Caco-2 (cell line): ENCODE data around the gene CNKSR3. TPM values are rescaled to one million over a fixed set of nuclear protein-coding genes. Genes with fewer than 3 reads are reported as not detected.

ENCODE experiments used
- BruUV-seq: library from RNA; stranded (reverse); fragments of 400-500 nt; replicated peaks from 2 replicates; lab custom pipeline; 2021; lab: Mats Ljungman, UMichigan
- CTCF ChIA-PET: fragments of 300-600 bp; sonication (Branson Sonifier 250); formaldehyde crosslinking; loops from one replicate; lab custom pipeline; 2022; ENCODE audit warnings: antibody characterized with exemption; lab: Charles Lee
- POLR2A ChIA-PET: fragments of 300-600 bp; sonication (Branson Sonifier 250); formaldehyde crosslinking; loops from one replicate; lab custom pipeline; 2022; ENCODE audit warnings: antibody characterized with exemption; lab: Charles Lee
- DNase-seq, 2 experiments: peaks; one replicate each; pipeline versions ENCODE4 v3.0.0 to v3.0.0-alpha.2; 2020 to 2022
- H3K27me3 ChIP-seq: replicated peaks from 2 replicates; pipeline ENCODE4 v1.6.0; 2011; ENCODE audit warnings: low read length; ENCODE audit not compliant: control insufficient read depth, insufficient read depth
- H3K36me3 ChIP-seq: 2 replicates; pipeline ENCODE4 v1.5.1; 2011; ENCODE audit warnings: low read length; ENCODE audit not compliant: control insufficient read depth, insufficient read depth
- H3K4me1 ChIP-seq: fragments of 250-450 bp; sonication (Bioruptor Pico); 2 replicates; pipeline ENCODE4 v1.5.1; 2020; ENCODE audit warnings: mild to moderate bottlenecking
- H3K4me3 ChIP-seq: 2 replicates; pipeline ENCODE4 v1.5.1; 2011; ENCODE audit warnings: low read depth, mild to moderate bottlenecking, control low read depth, low read length
- H3K9me3 ChIP-seq: fragments of 250-450 bp; sonication (Bioruptor Pico); 2 replicates; pipeline ENCODE4 v1.5.1; 2020; ENCODE audit warnings: mild to moderate bottlenecking, moderate library complexity
- H3K27ac Mint-ChIP-seq: one replicate; pipeline ENCODE4 v1.8.0; 2022; ENCODE audit warnings: mixed read lengths; ENCODE audit not compliant: unreplicated experiment
- H3K27me3 Mint-ChIP-seq: one replicate; pipeline ENCODE4 v1.8.0; 2022; ENCODE audit warnings: mixed read lengths; ENCODE audit not compliant: insufficient read depth, unreplicated experiment
- H3K36me3 Mint-ChIP-seq: one replicate; pipeline ENCODE4 v1.8.0; 2022; ENCODE audit warnings: mild to moderate bottlenecking, mixed read lengths; ENCODE audit not compliant: insufficient read depth, unreplicated experiment
- H3K4me1 Mint-ChIP-seq: one replicate; pipeline ENCODE4 v1.8.0; 2022; ENCODE audit warnings: low read depth, mixed read lengths; ENCODE audit not compliant: unreplicated experiment
- H3K4me3 Mint-ChIP-seq: one replicate; pipeline ENCODE4 v1.8.0; 2022; ENCODE audit warnings: mild to moderate bottlenecking, moderate library complexity, mixed read lengths; ENCODE audit not compliant: unreplicated experiment
- H3K9me3 Mint-ChIP-seq: one replicate; pipeline ENCODE4 v1.8.0; 2022; ENCODE audit warnings: mixed read lengths; ENCODE audit not compliant: unreplicated experiment
- intact Hi-C: fragments of 100-400 bp; cut with micrococcal nuclease; formaldehyde crosslinking; loops from one replicate; pipeline ENCODE4 v1.10.0; 2022; ENCODE audit not compliant: unreplicated experiment
- total RNA-seq: library from RNA; stranded (reverse); gene quantifications from 2 replicates; pipeline ENCODE4 v1.2.3, GENCODE V29; 2022
- TF ChIP-seq, protein P1 (sequence below), 2 experiments: fragments of 200-600 bp in 1 of 2; IDR thresholded peaks; 1 replicate in 1 of 2; 2 replicates in 1 of 2; pipeline versions ENCODE4 v1.5.1 to v1.8.0; 2011 to 2022; ENCODE audit warnings: antibody characterized with exemption in 1 of 2, control low read depth in 1 of 2, inconsistent platforms in 1 of 2, low read depth in 1 of 2, low read length in 1 of 2, mild to moderate bottlenecking in 1 of 2, moderate library complexity in 1 of 2; ENCODE audit not compliant: insufficient read depth in 1 of 2, severe bottlenecking in 1 of 2, unreplicated experiment in 1 of 2

The CNKSR3 gene
- total RNA-seq, 1 experiment from 2014 or later, result 33.1 TPM

DNA sequence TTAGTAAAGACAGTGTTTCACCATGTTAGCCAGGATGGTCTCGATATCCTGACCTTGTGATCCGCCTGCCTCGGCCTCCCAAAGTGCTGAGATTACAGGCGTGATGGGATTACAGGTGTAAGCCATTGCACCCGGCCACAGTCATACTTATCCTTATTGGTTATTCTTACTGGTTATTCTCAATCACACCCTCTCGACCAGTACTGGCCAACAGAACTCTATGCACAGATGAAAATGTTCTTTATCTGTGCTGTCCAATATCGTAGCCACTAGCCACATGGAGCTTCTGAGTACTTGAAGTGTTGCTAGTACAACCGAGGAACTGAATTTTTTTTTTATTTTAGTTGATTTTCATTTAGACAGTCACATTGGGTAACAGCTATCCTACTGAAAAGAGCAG is 63.5 kb downstream of the CNKSR3 start:
- intact Hi-C loops, result no loop called here
- H3K36me3 Mint-ChIP-seq, result peaks cover 30% of the 10 kb centered on the region
- H3K36me3 ChIP-seq, result no peaks in the 10 kb centered on the region
- peaks cover 8% of the 10 kb centered on the region for H3K4me1 ChIP-seq
- ChIA-PET CTCF (no interaction called here), POLR2A (no interaction called here)
- no peaks in the 10 kb centered on the region for H3K9me3 ChIP-seq
- no TSS peak for BruUV-seq
- H3K27me3 ChIP-seq, result no peaks in the 10 kb centered on the region
- no peak overlapping the region for H3K4me3 ChIP-seq
- no peak overlapping the region for H3K27ac Mint-ChIP-seq
- H3K4me1 Mint-ChIP-seq, result peaks cover 18% of the 10 kb centered on the region
- no peak overlapping the region for H3K4me3 Mint-ChIP-seq
- TF ChIP-seq, protein P1, sequence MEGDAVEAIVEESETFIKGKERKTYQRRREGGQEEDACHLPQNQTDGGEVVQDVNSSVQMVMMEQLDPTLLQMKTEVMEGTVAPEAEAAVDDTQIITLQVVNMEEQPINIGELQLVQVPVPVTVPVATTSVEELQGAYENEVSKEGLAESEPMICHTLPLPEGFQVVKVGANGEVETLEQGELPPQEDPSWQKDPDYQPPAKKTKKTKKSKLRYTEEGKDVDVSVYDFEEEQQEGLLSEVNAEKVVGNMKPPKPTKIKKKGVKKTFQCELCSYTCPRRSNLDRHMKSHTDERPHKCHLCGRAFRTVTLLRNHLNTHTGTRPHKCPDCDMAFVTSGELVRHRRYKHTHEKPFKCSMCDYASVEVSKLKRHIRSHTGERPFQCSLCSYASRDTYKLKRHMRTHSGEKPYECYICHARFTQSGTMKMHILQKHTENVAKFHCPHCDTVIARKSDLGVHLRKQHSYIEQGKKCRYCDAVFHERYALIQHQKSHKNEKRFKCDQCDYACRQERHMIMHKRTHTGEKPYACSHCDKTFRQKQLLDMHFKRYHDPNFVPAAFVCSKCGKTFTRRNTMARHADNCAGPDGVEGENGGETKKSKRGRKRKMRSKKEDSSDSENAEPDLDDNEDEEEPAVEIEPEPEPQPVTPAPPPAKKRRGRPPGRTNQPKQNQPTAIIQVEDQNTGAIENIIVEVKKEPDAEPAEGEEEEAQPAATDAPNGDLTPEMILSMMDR (IDR thresholded peaks at IDR 0.05; ENCODE audit: insufficient read depth in 1 of 2, low read depth in 1 of 2, low read length in 1 of 2, severe bottlenecking in 1 of 2, unreplicated experiment in 1 of 2), result no peak
- DNase-seq, result no peak
- H3K9me3 Mint-ChIP-seq, result no peaks in the 10 kb centered on the region
- no peaks in the 10 kb centered on the region for H3K27me3 Mint-ChIP-seq

GRCh38 chr6:154445417-154445816 is 65.1 kb downstream of the CNKSR3 start:
- Histone ChIP-seq H3K4me3 (no peak overlapping the region), H3K4me1 (peaks cover 23% of the 10 kb centered on the region), H3K9me3 (no peaks in the 10 kb centered on the region), H3K36me3 (no peaks in the 10 kb centered on the region), H3K27me3 (no peaks in the 10 kb centered on the region)
- H3K4me1 Mint-ChIP-seq, result peaks cover 24% of the 10 kb centered on the region
- intact Hi-C loops, result no loop called here
- no peaks in the 10 kb centered on the region for H3K27me3 Mint-ChIP-seq
- H3K36me3 Mint-ChIP-seq, result peaks cover 42% of the 10 kb centered on the region
- TF ChIP-seq, protein P1 (IDR thresholded peaks at IDR 0.05; ENCODE audit: insufficient read depth in 1 of 2, low read depth in 1 of 2, low read length in 1 of 2, severe bottlenecking in 1 of 2, unreplicated experiment in 1 of 2), result no peak
- BruUV-seq, result no TSS peak
- POLR2A ChIA-PET, result interaction anchor here (0.7 kb wide), 1 partner anchor 51 kb away, joined by 5 read pairs; no protein-coding TSS in a partner anchor
- H3K27ac Mint-ChIP-seq, result no peak overlapping the region
- DNase-seq, result no peak
- CTCF ChIA-PET, result interaction anchor here (0.8 kb wide), 1 partner anchor 8 kb away, joined by 3 read pairs; no protein-coding TSS in a partner anchor
- H3K4me3 Mint-ChIP-seq, result no peak overlapping the region
- no peaks in the 10 kb centered on the region for H3K9me3 Mint-ChIP-seq

DNA sequence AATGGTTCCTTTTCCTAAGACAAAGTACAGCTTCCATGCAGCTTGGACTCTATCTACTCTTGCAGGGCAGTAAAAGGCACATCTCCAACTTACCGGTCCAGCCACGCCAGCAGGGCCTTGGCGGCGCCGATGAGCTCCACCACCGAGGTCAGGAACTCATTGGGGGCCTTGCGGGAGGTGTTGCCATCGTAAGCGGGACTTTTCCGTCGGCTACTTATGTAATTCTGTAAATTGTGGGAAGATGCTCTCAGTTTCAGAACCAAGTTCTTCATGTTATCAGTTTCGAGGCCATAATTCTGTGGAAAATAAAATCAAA is 68.5 kb downstream of the CNKSR3 start:
- Histone ChIP-seq H3K4me1 (peaks cover 48% of the 10 kb centered on the region), H3K4me3 (no peak overlapping the region), H3K9me3 (no peaks in the 10 kb centered on the region), H3K36me3 (no peaks in the 10 kb centered on the region), H3K27me3 (no peaks in the 10 kb centered on the region)
- no peaks in the 10 kb centered on the region for H3K27me3 Mint-ChIP-seq
- POLR2A ChIA-PET, result no interaction called here
- TF ChIP-seq, protein P1 (IDR thresholded peaks at IDR 0.05; ENCODE audit: insufficient read depth in 1 of 2, low read depth in 1 of 2, low read length in 1 of 2, severe bottlenecking in 1 of 2, unreplicated experiment in 1 of 2), result no peak
- intact Hi-C loops, result loop anchor here (2.0 kb wide), 1 partner anchor 69 kb away; the partner anchor contains the start of gene CNKSR3
- H3K4me1 Mint-ChIP-seq, result peaks cover 41% of the 10 kb centered on the region
- no peak for DNase-seq
- H3K36me3 Mint-ChIP-seq, result peaks cover 44% of the 10 kb centered on the region
- peak overlapping the region; percentile 86 for H3K27ac Mint-ChIP-seq
- H3K9me3 Mint-ChIP-seq, result no peaks in the 10 kb centered on the region
- H3K4me3 Mint-ChIP-seq, result no peak overlapping the region
- no TSS peak for BruUV-seq
- CTCF ChIA-PET, result no interaction called here
